ENCODE results near the gene CHRNA4.

CHRNA4 gene

DNA sequence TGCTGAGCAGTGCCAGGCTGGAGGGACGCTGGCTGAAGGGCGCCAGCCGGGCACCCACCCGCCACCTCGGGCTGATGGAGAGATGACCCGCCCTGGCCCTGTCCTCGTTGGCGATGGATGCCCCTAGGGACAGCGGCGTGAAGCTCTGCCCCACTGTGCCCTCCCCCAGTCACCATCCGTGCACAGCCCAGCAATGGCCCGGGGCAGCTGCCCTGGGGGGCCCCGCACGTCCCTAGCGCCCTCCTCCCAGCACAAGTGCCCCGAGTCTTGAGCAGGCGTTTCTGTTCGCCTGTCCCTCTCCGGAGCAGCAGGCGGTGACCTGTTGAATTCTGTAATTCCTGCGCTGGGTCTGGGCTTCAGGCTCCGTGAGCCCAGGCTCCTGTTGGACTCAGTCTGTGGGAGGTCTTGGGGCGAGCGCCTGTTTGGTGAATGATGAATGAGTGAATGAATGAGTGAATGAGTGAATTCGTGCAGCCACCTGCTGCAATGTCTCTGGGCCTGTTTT is 36.8 kb upstream of the CHRNA4 start:
- no peak overlapping the region for H3K27ac ChIP-seq
- no peaks in the 10 kb centered on the region for H3K36me3 ChIP-seq (ENCODE audit: control insufficient read depth, insufficient read depth, low read length)
- no peak overlapping the region for H3K4me3 ChIP-seq (ENCODE audit: low read depth, low read length)
- H3K9me3 ChIP-seq (ENCODE audit: control insufficient read depth, low read length): no peaks in the 10 kb centered on the region
- H3K4me1 ChIP-seq: no peaks in the 10 kb centered on the region
- no peak for TF ChIP-seq CTCF (IDR thresholded peaks at IDR 0.05)
- H3K79me2 ChIP-seq: no peaks in the 10 kb centered on the region
- H2AFZ ChIP-seq: no peak overlapping the region
- H3K27me3 ChIP-seq (ENCODE audit: control insufficient read depth, insufficient read depth, low read length): no peaks in the 10 kb centered on the region
- no peak overlapping the region for H3K4me2 ChIP-seq (ENCODE audit: low read length)
- no peak overlapping the region for H3K9ac ChIP-seq

- Histone ChIP-seq H3K4me3 (ENCODE audit: low read depth, low read length) (no peak overlapping the region), H3K79me2 (no peaks in the 10 kb centered on the region), H2AFZ (no peak overlapping the region), H3K36me3 (ENCODE audit: control insufficient read depth, insufficient read depth, low read length) (no peaks in the 10 kb centered on the region), H3K27me3 (ENCODE audit: control insufficient read depth, insufficient read depth, low read length) (no peaks in the 10 kb centered on the region), H3K9me3 (ENCODE audit: control insufficient read depth, low read length) (no peaks in the 10 kb centered on the region), H3K27ac (no peak overlapping the region), H3K4me1 (no peaks in the 10 kb centered on the region), H3K9ac (no peak overlapping the region), H3K4me2 (ENCODE audit: low read length) (no peak overlapping the region)
- no peak for TF ChIP-seq CTCF (IDR thresholded peaks at IDR 0.05)
These were observed 36.1 kb upstream of the CHRNA4 start for GRCh38 chr20:63397155-63397843.

DNA sequence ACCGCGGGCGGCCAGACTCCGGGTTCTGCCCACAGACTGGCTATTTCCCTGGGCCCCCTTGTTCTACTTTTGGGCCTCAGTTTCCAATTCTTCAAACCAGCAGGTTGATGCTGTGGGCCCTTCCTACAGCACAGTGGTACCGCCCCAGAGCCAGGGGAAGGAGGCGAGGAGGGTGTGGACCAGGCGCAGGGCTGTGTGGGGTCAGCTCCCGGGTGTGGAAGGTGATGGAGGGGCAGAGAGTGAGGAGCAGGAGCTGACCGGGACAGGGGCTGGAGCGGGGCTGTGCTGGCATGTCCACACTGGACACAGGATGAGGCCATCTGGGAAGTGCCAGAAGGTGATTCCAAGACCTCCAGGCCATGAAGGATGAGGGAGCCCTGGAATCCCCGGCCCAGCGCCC is 35.2 kb upstream of the CHRNA4 start:
- Histone ChIP-seq H3K9ac (no peak overlapping the region), H2AFZ (no peak overlapping the region), H3K27ac (no peak overlapping the region), H3K36me3 (ENCODE audit: control insufficient read depth, insufficient read depth, low read length) (no peaks in the 10 kb centered on the region), H3K27me3 (ENCODE audit: control insufficient read depth, insufficient read depth, low read length) (no peaks in the 10 kb centered on the region), H3K9me3 (ENCODE audit: control insufficient read depth, low read length) (no peaks in the 10 kb centered on the region), H3K4me3 (ENCODE audit: low read depth, low read length) (no peak overlapping the region), H3K4me1 (no peaks in the 10 kb centered on the region), H3K4me2 (ENCODE audit: low read length) (no peak overlapping the region), H3K79me2 (no peaks in the 10 kb centered on the region)
- TF ChIP-seq CTCF (IDR thresholded peaks at IDR 0.05): no peak

GRCh38 chr20:63395723-63396122 is 34.6 kb upstream of the CHRNA4 start:
- Histone ChIP-seq H3K4me1 (no peaks in the 10 kb centered on the region), H3K27me3 (ENCODE audit: control insufficient read depth, insufficient read depth, low read length) (no peaks in the 10 kb centered on the region), H3K4me3 (ENCODE audit: low read depth, low read length) (no peak overlapping the region), H3K4me2 (ENCODE audit: low read length) (no peak overlapping the region), H2AFZ (no peak overlapping the region), H3K9ac (no peak overlapping the region), H3K9me3 (ENCODE audit: control insufficient read depth, low read length) (no peaks in the 10 kb centered on the region), H3K27ac (no peak overlapping the region), H3K79me2 (no peaks in the 10 kb centered on the region), H3K36me3 (ENCODE audit: control insufficient read depth, insufficient read depth, low read length) (no peaks in the 10 kb centered on the region)
- TF ChIP-seq CTCF (IDR thresholded peaks at IDR 0.05): no peak

GRCh38 chr20:63394920-63395455 is 33.8 kb upstream of the CHRNA4 start:
- H3K4me3 ChIP-seq (ENCODE audit: low read depth, low read length): no peak overlapping the region
- H3K79me2 ChIP-seq: no peaks in the 10 kb centered on the region
- H2AFZ ChIP-seq: no peak overlapping the region
- H3K36me3 ChIP-seq (ENCODE audit: control insufficient read depth, insufficient read depth, low read length): no peaks in the 10 kb centered on the region
- no peaks in the 10 kb centered on the region for H3K27me3 ChIP-seq (ENCODE audit: control insufficient read depth, insufficient read depth, low read length)
- no peak overlapping the region for H3K4me2 ChIP-seq (ENCODE audit: low read length)
- no peak for TF ChIP-seq CTCF (IDR thresholded peaks at IDR 0.05)
- H3K27ac ChIP-seq: no peak overlapping the region
- H3K9ac ChIP-seq: no peak overlapping the region
- H3K9me3 ChIP-seq (ENCODE audit: control insufficient read depth, low read length): no peaks in the 10 kb centered on the region
- no peaks in the 10 kb centered on the region for H3K4me1 ChIP-seq

Measured in parathyroid adenoma (tissue), 2 donors.